Measurements from ENCODE around the gene PFDN1.

PFDN1 gene

GRCh38 chr5:140328036-140328764, 25.3 kb upstream of the PFDN1 start:
- no peak for DNase-seq

GRCh38 chr5:140327589-140327988, 24.7 kb upstream of the PFDN1 start:
- DNase-seq: no peak

GRCh38 chr5:140325486-140325885, 22.6 kb upstream of the PFDN1 start:
- DNase-seq: no peak

GRCh38 chr5:140324617-140325241, 21.8 kb upstream of the PFDN1 start:
- DNase-seq: no peak

- DNase-seq: no peak
Observed at GRCh38 chr5:140324041-140324600, 21.2 kb upstream of the PFDN1 start.

- DNase-seq: no peak
Observed at GRCh38 chr5:140322751-140323731, 20.1 kb upstream of the PFDN1 start.

- DNase-seq: no peak
Observed at GRCh38 chr5:140321796-140322195, 18.9 kb upstream of the PFDN1 start.

GRCh38 chr5:140319833-140320232, 16.9 kb upstream of the PFDN1 start:
- no peak for DNase-seq

- no peak for DNase-seq
Observed at GRCh38 chr5:140318792-140319191, 15.9 kb upstream of the PFDN1 start.

GRCh38 chr5:140317859-140318258, 15.0 kb upstream of the PFDN1 start:
- DNase-seq: no peak

GRCh38 chr5:140312791-140313189, 9.9 kb upstream of the PFDN1 start:
- DNase-seq: no peak

- no peak for DNase-seq
Observed at GRCh38 chr5:140312067-140312790, 9.3 kb upstream of the PFDN1 start.

GRCh38 chr5:140311011-140311467, 8.1 kb upstream of the PFDN1 start:
- DNase-seq: no peak

- no peak for DNase-seq
Observed at GRCh38 chr5:140310434-140310833, 7.5 kb upstream of the PFDN1 start.

- no peak for DNase-seq
Observed at GRCh38 chr5:140309706-140310249, 6.9 kb upstream of the PFDN1 start.

- DNase-seq: no peak
Observed at GRCh38 chr5:140305471-140305870, 2.6 kb upstream of the PFDN1 start.

GRCh38 chr5:140303966-140304365, 1.1 kb upstream of the PFDN1 start:
- DNase-seq: no peak

- DNase-seq: no peak
Observed at GRCh38 chr5:140301136-140301535, 1.8 kb downstream of the PFDN1 start.

- DNase-seq: no peak
Observed at GRCh38 chr5:140299056-140299455, 3.8 kb downstream of the PFDN1 start.

- DNase-seq: no peak
Observed at GRCh38 chr5:140298183-140298601, 4.7 kb downstream of the PFDN1 start.

- no peak for DNase-seq
Observed at GRCh38 chr5:140297283-140297682, 5.6 kb downstream of the PFDN1 start.

GRCh38 chr5:140296289-140296688, 6.6 kb downstream of the PFDN1 start:
- DNase-seq: no peak
